GM23338 (cell line): Measurements from ENCODE around the gene TOR1B. TPM values are rescaled to one million over a fixed set of nuclear protein-coding genes. Genes with fewer than 3 reads are reported as not detected.
"Not testable (repeated sequence)": the region's sequence is repeated elsewhere in the genome, so short reads cannot be mapped to it uniquely, and the experiment has no call there.

Source experiments
- ATAC-seq: fragments of 200-7000 bp; cut with Tn5 transposase; 3 replicates; pipeline ENCODE4 v1.9.1; 2020
- DNase-seq: peaks from one replicate; pipeline ENCODE4 v3.0.0-alpha.2; 2015; ENCODE audit warnings: low spot score
- H2AFZ ChIP-seq: fragments of 200-600 bp; sonication (generic); 2 replicates; pipeline ENCODE4 v1.8.0; 2016; ENCODE audit warnings: antibody characterized with exemption, mild to moderate bottlenecking, moderate library complexity
- H3F3A ChIP-seq: fragments of 200-600 bp; sonication (generic); replicated peaks from 2 replicates; pipeline ENCODE4 v1.8.0; 2017; ENCODE audit warnings: antibody characterized with exemption, mixed run types, low read depth
- H3K27ac ChIP-seq: fragments of 200-600 bp; sonication (generic); 2 replicates; pipeline ENCODE4 v1.6.1; 2016; ENCODE audit warnings: low read depth
- H3K27me3 ChIP-seq: fragments of 200-600 bp; sonication (generic); 2 replicates; pipeline ENCODE4 v1.8.0; 2016; ENCODE audit warnings: mild to moderate bottlenecking, mixed run types, moderate library complexity; ENCODE audit not compliant: insufficient read depth
- H3K36me3 ChIP-seq: fragments of 200-600 bp; sonication (generic); 2 replicates; pipeline ENCODE4 v1.8.0; 2016; ENCODE audit warnings: mild to moderate bottlenecking; ENCODE audit not compliant: insufficient read depth
- H3K4me1 ChIP-seq: fragments of 200-600 bp; sonication (generic); 2 replicates; pipeline ENCODE4 v1.8.0; 2016; ENCODE audit warnings: mild to moderate bottlenecking, moderate library complexity; ENCODE audit not compliant: insufficient read depth
- H3K4me2 ChIP-seq: fragments of 200-600 bp; sonication (generic); 2 replicates; pipeline ENCODE4 v1.7.1; 2017; ENCODE audit warnings: mixed run types
- H3K4me3 ChIP-seq: fragments of 200-600 bp; sonication (generic); 2 replicates; pipeline ENCODE4 v1.6.1; 2016; ENCODE audit warnings: mixed run types
- H3K79me2 ChIP-seq: fragments of 200-600 bp; sonication (generic); replicated peaks from 2 replicates; pipeline ENCODE4 v1.8.0; 2017; ENCODE audit warnings: mild to moderate bottlenecking; ENCODE audit not compliant: insufficient read depth
- H3K9me2 ChIP-seq: fragments of 200-600 bp; sonication (generic); 2 replicates; pipeline ENCODE4 v1.8.0; 2017; ENCODE audit not compliant: insufficient read depth
- H4K20me1 ChIP-seq: fragments of 200-600 bp; sonication (generic); replicated peaks from 2 replicates; pipeline ENCODE4 v1.8.0; 2017; ENCODE audit warnings: mild to moderate bottlenecking; ENCODE audit not compliant: insufficient read depth
- H3K27ac Mint-ChIP-seq: 2 replicates; pipeline ENCODE4 v1.8.0; 2020; ENCODE audit warnings: inconsistent platforms, mild to moderate bottlenecking, moderate library complexity, mixed read lengths
- H3K27me3 Mint-ChIP-seq: 3 replicates; pipeline ENCODE4 v1.8.0; 2022; ENCODE audit warnings: low read depth, mild to moderate bottlenecking, moderate library complexity, mixed read lengths, inconsistent platforms; ENCODE audit not compliant: insufficient read depth, poor library complexity
- H3K36me3 Mint-ChIP-seq: 3 replicates; pipeline ENCODE4 v1.8.0; 2021; ENCODE audit warnings: low read depth, mild to moderate bottlenecking, inconsistent platforms, moderate library complexity, mixed read lengths
- H3K4me1 Mint-ChIP-seq: 3 replicates; pipeline ENCODE4 v1.8.0; 2020; ENCODE audit warnings: mild to moderate bottlenecking, inconsistent platforms, mixed read lengths
- H3K4me3 Mint-ChIP-seq: 3 replicates; pipeline ENCODE4 v1.8.0; 2021; ENCODE audit warnings: moderate library complexity, mild to moderate bottlenecking, inconsistent platforms, mixed read lengths
- H3K9me3 Mint-ChIP-seq: 3 replicates; pipeline ENCODE4 v1.8.0; 2020; ENCODE audit warnings: moderate library complexity, mild to moderate bottlenecking, inconsistent platforms, mixed read lengths
- EZH2 ChIP-seq: fragments of 200-600 bp; sonication (generic); IDR thresholded peaks from one replicate; pipeline ENCODE4 v1.8.0; 2017; ENCODE audit warnings: antibody characterized with exemption, mild to moderate bottlenecking, low read depth; ENCODE audit not compliant: unreplicated experiment
- EZH2phosphoT487 ChIP-seq: fragments of 200-600 bp; sonication (generic); IDR thresholded peaks from one replicate; pipeline ENCODE4 v1.8.1; 2018; ENCODE audit warnings: antibody characterized with exemption; ENCODE audit not compliant: unreplicated experiment
- JUNB ChIP-seq: IDR thresholded peaks from one replicate; pipeline ENCODE4 v1.6.1; 2016; ENCODE audit warnings: antibody characterized with exemption; ENCODE audit not compliant: unreplicated experiment
- NANOG ChIP-seq: IDR thresholded peaks from 2 replicates; pipeline ENCODE4 v1.6.1; 2016; ENCODE audit warnings: antibody characterized with exemption, borderline replicate concordance
- ZNF114 ChIP-seq: fragments of 250-450 bp; sonication (Bioruptor Pico); IDR thresholded peaks from 2 replicates; pipeline ENCODE4 v1.5.0; 2020; ENCODE audit warnings: mild to moderate bottlenecking, moderate library complexity
- ZNF331 ChIP-seq: fragments of 250-450 bp; sonication (Bioruptor Pico); IDR thresholded peaks from 2 replicates; pipeline ENCODE4 v1.5.0; 2020; ENCODE audit warnings: low read depth, mild to moderate bottlenecking, moderate library complexity
- ZNF462 ChIP-seq: fragments of 250-450 bp; sonication (Bioruptor Pico); IDR thresholded peaks from 2 replicates; pipeline ENCODE4 v1.5.0; 2020; ENCODE audit warnings: mild to moderate bottlenecking, moderate library complexity
- polyA plus RNA-seq: library from polyadenylated mRNA; unstranded; fragments of >200 nt; fragmentation: Nextera tagmentation; extraction: Ambion mirVana; gene quantifications from 2 replicates; pipeline ENCODE4 v1.2.1, GENCODE V29; 2016
- total RNA-seq: library from RNA; depleted of rRNA; stranded (reverse); fragments of >200 nt; shearing (Covaris generic); gene quantifications from 2 replicates; pipeline ENCODE4 v1.2.3, GENCODE V29; 2014
- TF ChIP-seq, protein P1 (sequence below): IDR thresholded peaks from one replicate; pipeline ENCODE4 v1.6.1; 2018; ENCODE audit warnings: antibody characterized with exemption; ENCODE audit not compliant: unreplicated experiment
- TF ChIP-seq, protein P2 (sequence below): IDR thresholded peaks from 2 replicates; pipeline ENCODE4 v1.6.1; 2016; ENCODE audit warnings: antibody characterized with exemption

Gene TOR1B
- total and polyA plus RNA-seq, 2 experiments from 2014 or later = 10.6 to 42.4 TPM

DNA sequence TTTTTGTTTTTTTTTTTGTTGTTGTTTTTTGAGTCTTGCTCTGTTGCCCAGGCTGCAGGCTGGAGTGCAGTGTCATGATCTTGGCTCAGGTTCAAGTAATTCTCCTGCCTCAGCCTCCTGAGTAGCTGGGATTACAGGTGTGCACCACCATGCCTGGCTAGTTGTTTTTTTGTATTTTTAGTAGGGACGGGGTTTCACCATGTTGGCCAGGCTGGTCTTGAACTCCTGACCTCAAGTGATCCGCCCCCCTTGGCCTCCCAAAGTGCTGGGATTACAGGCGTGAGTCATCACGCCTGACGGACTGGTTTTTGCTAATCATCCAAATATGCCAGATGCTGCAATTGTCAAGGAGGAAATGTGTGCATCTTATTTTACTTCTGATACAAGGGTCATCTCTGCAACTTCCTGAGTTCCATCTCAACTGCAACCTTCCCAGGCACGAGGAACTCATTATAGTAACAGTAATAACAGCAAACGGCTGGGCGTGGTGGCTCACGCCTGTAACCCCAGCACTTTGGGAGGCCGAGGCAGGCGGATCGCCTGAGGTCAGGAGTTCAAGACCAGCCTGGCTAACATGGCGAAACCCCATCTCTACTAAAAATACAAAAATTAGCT, 40.5 kb upstream of the TOR1B start:
- not testable (repeated sequence) for H3K9me2 ChIP-seq, H3K4me3 Mint-ChIP-seq, H3K27me3 ChIP-seq, H3K36me3 Mint-ChIP-seq, H3K27ac Mint-ChIP-seq, H3K79me2 ChIP-seq, H3K4me2 ChIP-seq, H3K4me3 ChIP-seq, H3F3A ChIP-seq, DNase-seq, H3K27ac ChIP-seq, H3K9me3 Mint-ChIP-seq, H3K4me1 ChIP-seq, H3K27me3 Mint-ChIP-seq, H3K4me1 Mint-ChIP-seq, H4K20me1 ChIP-seq, H3K36me3 ChIP-seq, ATAC-seq
- H2AFZ ChIP-seq = peak overlapping the region; percentile 76

DNA sequence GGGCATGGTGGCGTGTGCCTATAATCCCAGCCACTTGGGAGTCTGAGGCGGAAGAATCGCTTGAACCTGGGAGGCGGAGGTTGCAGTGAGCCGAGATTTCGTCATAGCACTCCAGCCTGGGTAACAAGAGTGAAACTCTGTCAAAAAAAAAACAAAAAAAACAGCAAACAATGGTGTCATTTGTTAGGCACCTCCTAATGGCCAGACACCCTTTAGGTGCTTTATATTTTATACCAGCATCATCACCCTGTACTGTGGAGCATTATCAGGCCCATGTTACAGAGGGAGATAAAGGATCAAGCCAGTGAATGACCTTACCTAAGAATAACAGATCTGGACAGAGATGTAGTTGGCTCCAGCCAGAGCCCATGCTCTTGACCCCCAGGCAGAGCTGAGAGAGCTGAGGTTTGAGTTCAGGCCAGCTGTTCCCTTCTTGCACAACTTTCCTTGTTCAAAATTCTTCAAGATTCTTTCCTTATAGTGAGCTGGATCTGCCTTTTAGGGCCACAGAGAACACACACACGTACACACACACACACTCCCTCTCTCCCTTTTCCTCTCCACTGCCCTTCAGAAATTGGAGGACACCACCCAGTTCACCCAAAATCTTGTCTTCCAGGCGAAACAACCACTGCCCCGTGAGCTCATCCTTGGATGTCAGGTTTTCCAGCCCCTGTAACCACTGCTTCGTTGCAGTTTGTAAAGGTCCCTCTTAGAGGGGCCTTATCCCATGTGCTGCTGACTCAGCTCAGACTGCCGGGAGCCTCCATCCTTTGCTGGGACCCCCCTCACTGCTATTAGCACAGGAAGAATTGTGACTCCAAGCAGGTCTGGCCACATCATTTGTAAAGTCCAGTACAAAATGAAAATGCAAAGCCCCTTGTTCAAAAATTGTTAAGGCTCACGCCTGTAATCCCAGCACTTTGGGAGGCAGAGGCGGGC, 39.7 kb upstream of the TOR1B start:
- no peaks in the 10 kb centered on the region for H3F3A ChIP-seq
- ATAC-seq = no peak
- no peak overlapping the region for H3K4me3 ChIP-seq
- H2AFZ ChIP-seq = peak overlapping the region; percentile 63; the same call in 1 of the 2 replicates
- DNase-seq = no peak
- Mint-ChIP-seq H3K27me3 (peaks cover 5% of the 10 kb centered on the region), H3K9me3 (no peaks in the 10 kb centered on the region), H3K4me3 (no peak overlapping the region), H3K36me3 (no peaks in the 10 kb centered on the region), H3K4me1 (peaks cover 6% of the 10 kb centered on the region; the same call in 2 of the 3 replicates), H3K27ac (no peak overlapping the region)
- no peaks in the 10 kb centered on the region for H3K9me2 ChIP-seq
- H3K27ac ChIP-seq = no peak overlapping the region
- H3K27me3 ChIP-seq = no peaks in the 10 kb centered on the region
- no peak overlapping the region for H3K4me2 ChIP-seq
- H3K79me2 ChIP-seq = no peaks in the 10 kb centered on the region
- H4K20me1 ChIP-seq = no peaks in the 10 kb centered on the region
- no peaks in the 10 kb centered on the region for H3K4me1 ChIP-seq
- no peaks in the 10 kb centered on the region for H3K36me3 ChIP-seq
- TF ChIP-seq EZH2 (no peak), ZNF331 (CRISPR knock-in tag) (no peak), ZNF114 (CRISPR knock-in tag) (no peak), JUNB (no peak), ZNF462 (no peak), NANOG (no peak), EZH2phosphoT487 (no peak)
- TF ChIP-seq, protein P1, sequence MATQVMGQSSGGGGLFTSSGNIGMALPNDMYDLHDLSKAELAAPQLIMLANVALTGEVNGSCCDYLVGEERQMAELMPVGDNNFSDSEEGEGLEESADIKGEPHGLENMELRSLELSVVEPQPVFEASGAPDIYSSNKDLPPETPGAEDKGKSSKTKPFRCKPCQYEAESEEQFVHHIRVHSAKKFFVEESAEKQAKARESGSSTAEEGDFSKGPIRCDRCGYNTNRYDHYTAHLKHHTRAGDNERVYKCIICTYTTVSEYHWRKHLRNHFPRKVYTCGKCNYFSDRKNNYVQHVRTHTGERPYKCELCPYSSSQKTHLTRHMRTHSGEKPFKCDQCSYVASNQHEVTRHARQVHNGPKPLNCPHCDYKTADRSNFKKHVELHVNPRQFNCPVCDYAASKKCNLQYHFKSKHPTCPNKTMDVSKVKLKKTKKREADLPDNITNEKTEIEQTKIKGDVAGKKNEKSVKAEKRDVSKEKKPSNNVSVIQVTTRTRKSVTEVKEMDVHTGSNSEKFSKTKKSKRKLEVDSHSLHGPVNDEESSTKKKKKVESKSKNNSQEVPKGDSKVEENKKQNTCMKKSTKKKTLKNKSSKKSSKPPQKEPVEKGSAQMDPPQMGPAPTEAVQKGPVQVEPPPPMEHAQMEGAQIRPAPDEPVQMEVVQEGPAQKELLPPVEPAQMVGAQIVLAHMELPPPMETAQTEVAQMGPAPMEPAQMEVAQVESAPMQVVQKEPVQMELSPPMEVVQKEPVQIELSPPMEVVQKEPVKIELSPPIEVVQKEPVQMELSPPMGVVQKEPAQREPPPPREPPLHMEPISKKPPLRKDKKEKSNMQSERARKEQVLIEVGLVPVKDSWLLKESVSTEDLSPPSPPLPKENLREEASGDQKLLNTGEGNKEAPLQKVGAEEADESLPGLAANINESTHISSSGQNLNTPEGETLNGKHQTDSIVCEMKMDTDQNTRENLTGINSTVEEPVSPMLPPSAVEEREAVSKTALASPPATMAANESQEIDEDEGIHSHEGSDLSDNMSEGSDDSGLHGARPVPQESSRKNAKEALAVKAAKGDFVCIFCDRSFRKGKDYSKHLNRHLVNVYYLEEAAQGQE = no peak
- TF ChIP-seq, protein P2, sequence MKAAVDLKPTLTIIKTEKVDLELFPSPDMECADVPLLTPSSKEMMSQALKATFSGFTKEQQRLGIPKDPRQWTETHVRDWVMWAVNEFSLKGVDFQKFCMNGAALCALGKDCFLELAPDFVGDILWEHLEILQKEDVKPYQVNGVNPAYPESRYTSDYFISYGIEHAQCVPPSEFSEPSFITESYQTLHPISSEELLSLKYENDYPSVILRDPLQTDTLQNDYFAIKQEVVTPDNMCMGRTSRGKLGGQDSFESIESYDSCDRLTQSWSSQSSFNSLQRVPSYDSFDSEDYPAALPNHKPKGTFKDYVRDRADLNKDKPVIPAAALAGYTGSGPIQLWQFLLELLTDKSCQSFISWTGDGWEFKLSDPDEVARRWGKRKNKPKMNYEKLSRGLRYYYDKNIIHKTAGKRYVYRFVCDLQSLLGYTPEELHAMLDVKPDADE = no peak
